IMR-90 (cell line): ENCODE measurements around the gene HMX3. TPM values are rescaled to one million over a fixed set of nuclear protein-coding genes. Genes with fewer than 3 reads are reported as not detected.

Source experiments
- ATAC-seq: fragments of 200-7000 bp; cut with Tn5 transposase; 2 replicates; pipeline ENCODE4 v1.9.1; 2020; ENCODE audit warnings: low read depth, mild to moderate bottlenecking, moderate library complexity
- BruUV-seq: library from RNA; stranded (reverse); fragments of 400-500 nt; replicated peaks from 2 replicates; lab custom pipeline; 2021; lab: Mats Ljungman, UMichigan
- CTCF ChIA-PET: fragments of 300-600 bp; formaldehyde crosslinking; extraction: SDS; loops from one replicate; lab custom pipeline; 2021; ENCODE audit warnings: antibody characterized with exemption; lab: Yijun Ruan, JAX
- POLR2A ChIA-PET: fragments of 300-600 bp; sonication (Branson Sonifier 250); formaldehyde crosslinking; loops from one replicate; lab custom pipeline; 2022; ENCODE audit warnings: antibody characterized with exemption; ENCODE audit not compliant: unreplicated experiment; lab: Charles Lee
- DNase-seq: peaks from one replicate; pipeline ENCODE4 v3.0.0; 2013
- H2AFZ ChIP-seq: replicated peaks from 2 replicates; pipeline ENCODE3; 2013; ENCODE audit warnings: low read length, mild to moderate bottlenecking; ENCODE audit not compliant: poor library complexity
- H2AK5ac ChIP-seq: 2 replicates; pipeline ENCODE4 v1.6.1; 2013; ENCODE audit warnings: low read depth, low read length, inconsistent platforms
- H2AK9ac ChIP-seq: replicated peaks from 2 replicates; pipeline ENCODE3; 2013; ENCODE audit warnings: mild to moderate bottlenecking, low read depth, low read length, moderate library complexity; ENCODE audit not compliant: poor library complexity
- H2BK120ac ChIP-seq: 2 replicates; pipeline ENCODE4 v1.6.1; 2013; ENCODE audit warnings: low read depth, low read length, inconsistent platforms
- H2BK15ac ChIP-seq: 3 replicates; pipeline ENCODE4 v1.6.1; 2013; ENCODE audit warnings: low read depth, low read length, inconsistent platforms
- H2BK20ac ChIP-seq: 2 replicates; pipeline ENCODE4 v1.6.1; 2013; ENCODE audit warnings: low read depth, mild to moderate bottlenecking, inconsistent platforms, low read length, moderate library complexity
- H2BK5ac ChIP-seq: 2 replicates; pipeline ENCODE4 v1.6.1; 2013; ENCODE audit warnings: mild to moderate bottlenecking, low read depth, low read length, inconsistent platforms; ENCODE audit not compliant: poor library complexity, severe bottlenecking
- H3K14ac ChIP-seq: replicated peaks from 2 replicates; pipeline ENCODE4 v1.6.1; 2013; ENCODE audit warnings: low read depth, low read length, inconsistent platforms
- H3K18ac ChIP-seq: 2 replicates; pipeline ENCODE4 v1.6.1; 2013; ENCODE audit warnings: low read depth, low read length, control low read depth
- H3K23ac ChIP-seq: 2 replicates; pipeline ENCODE4 v1.6.1; 2013; ENCODE audit warnings: low read depth, low read length, inconsistent platforms
- H3K27ac ChIP-seq: 2 replicates; pipeline ENCODE4 v1.5.1; 2013; ENCODE audit warnings: mild to moderate bottlenecking, control low read depth, low read length; ENCODE audit not compliant: insufficient read depth
- H3K27me3 ChIP-seq: 2 replicates; pipeline ENCODE4 v1.6.1; 2013; ENCODE audit warnings: low read length; ENCODE audit not compliant: control insufficient read depth, insufficient read depth
- H3K36me3 ChIP-seq: 2 replicates; pipeline ENCODE4 v1.6.1; 2013; ENCODE audit warnings: low read length, mixed read lengths; ENCODE audit not compliant: control insufficient read depth, insufficient read depth
- H3K4ac ChIP-seq: 2 replicates; pipeline ENCODE4 v1.6.1; 2013; ENCODE audit warnings: low read depth, low read length, inconsistent platforms
- H3K4me1 ChIP-seq: 2 replicates; pipeline ENCODE4 v1.6.1; 2013; ENCODE audit warnings: low read length, mixed read lengths; ENCODE audit not compliant: control insufficient read depth, insufficient read depth
- H3K4me2 ChIP-seq: 2 replicates; pipeline ENCODE4 v1.6.1; 2013; ENCODE audit warnings: low read depth, mild to moderate bottlenecking, control low read depth, low read length, moderate library complexity
- H3K4me3 ChIP-seq: 2 replicates; pipeline ENCODE4 v1.5.1; 2013; ENCODE audit warnings: low read depth, mild to moderate bottlenecking, control low read depth, low read length, moderate library complexity; ENCODE audit not compliant: insufficient read depth
- H3K56ac ChIP-seq: 2 replicates; pipeline ENCODE4 v1.6.1; 2013; ENCODE audit warnings: low read length, inconsistent platforms; ENCODE audit not compliant: insufficient read depth; ENCODE audit errors: extremely low read depth
- H3K79me1 ChIP-seq, 2 experiments: 2 replicates each; pipeline ENCODE4 v1.6.1; 2013; ENCODE audit warnings: low read length in 2 of 2, inconsistent platforms in 1 of 2, low read depth in 1 of 2
- H3K9ac ChIP-seq: 2 replicates; pipeline ENCODE4 v1.6.1; 2013; ENCODE audit warnings: low read depth, low read length, control low read depth
- H3K9me1 ChIP-seq: 2 replicates; pipeline ENCODE4 v1.6.1; 2013; ENCODE audit warnings: low read length, inconsistent platforms; ENCODE audit not compliant: insufficient read depth
- H3K9me3 ChIP-seq: 2 replicates; pipeline ENCODE4 v1.6.1; 2013; ENCODE audit warnings: low read length; ENCODE audit not compliant: control insufficient read depth, insufficient read depth
- H4K20me1 ChIP-seq: 2 replicates; pipeline ENCODE4 v1.6.1; 2013; ENCODE audit warnings: low read length, inconsistent platforms; ENCODE audit not compliant: insufficient read depth
- H4K5ac ChIP-seq: 2 replicates; pipeline ENCODE4 v1.6.1; 2013; ENCODE audit warnings: mild to moderate bottlenecking, low read depth, low read length, control low read depth
- H4K8ac ChIP-seq, 2 experiments: 2 replicates each; pipeline ENCODE4 v1.6.1; 2013; ENCODE audit warnings: low read depth in 2 of 2, low read length in 2 of 2, control low read depth in 1 of 2, inconsistent platforms in 1 of 2
- H4K91ac ChIP-seq: 2 replicates; pipeline ENCODE4 v1.6.1; 2013; ENCODE audit warnings: low read depth, low read length, inconsistent platforms; ENCODE audit not compliant: insufficient read depth
- BHLHE40 ChIP-seq: fragments of 150-350 bp; IDR thresholded peaks from 2 replicates; pipeline ENCODE4 v1.6.1; 2016; ENCODE audit warnings: mild to moderate bottlenecking, low read depth, low read length
- CHD1 ChIP-seq: IDR thresholded peaks from 2 replicates; pipeline ENCODE4 v1.6.1; 2012; ENCODE audit warnings: low read depth, low read length, improper control_type of control experiment
- ELK1 ChIP-seq: fragments of 150-350 bp; IDR thresholded peaks from 2 replicates; pipeline ENCODE4 v1.6.1; 2016; ENCODE audit warnings: low read depth, mild to moderate bottlenecking, low read length, moderate library complexity, borderline replicate concordance
- FOS ChIP-seq: fragments of 150-350 bp; IDR thresholded peaks from 2 replicates; pipeline ENCODE4 v1.6.1; 2016; ENCODE audit warnings: low read depth, low read length
- MAZ ChIP-seq: IDR thresholded peaks from 2 replicates; pipeline ENCODE4 v1.6.1; 2012; ENCODE audit warnings: low read depth, mild to moderate bottlenecking, low read length, improper control_type of control experiment, moderate library complexity, borderline replicate concordance
- MXI1 ChIP-seq: IDR thresholded peaks from 2 replicates; pipeline ENCODE4 v1.6.1; 2012; ENCODE audit warnings: low read depth, mild to moderate bottlenecking, low read length, moderate library complexity, borderline replicate concordance
- NFE2L2 ChIP-seq: fragments of 150-350 bp; IDR thresholded peaks from 2 replicates; pipeline ENCODE4 v1.6.1; 2016; ENCODE audit warnings: low read depth, mild to moderate bottlenecking, low read length
- POLR2A ChIP-seq: IDR thresholded peaks from 2 replicates; pipeline ENCODE4 v1.6.1; 2012; ENCODE audit warnings: mild to moderate bottlenecking, low read depth, low read length
- RCOR1 ChIP-seq: IDR thresholded peaks from 2 replicates; pipeline ENCODE4 v1.6.1; 2012; ENCODE audit warnings: mild to moderate bottlenecking, low read length, improper control_type of control experiment; ENCODE audit not compliant: insufficient replicate concordance
- RFX5 ChIP-seq: IDR thresholded peaks from 2 replicates; pipeline ENCODE4 v1.8.0; 2012; ENCODE audit warnings: low read depth, mild to moderate bottlenecking, low read length, moderate library complexity
- SMC3 ChIP-seq: fragments of 150-350 bp; IDR thresholded peaks from 2 replicates; pipeline ENCODE4 v1.6.1; 2016; ENCODE audit warnings: low read depth, mild to moderate bottlenecking, antibody characterized with exemption, low read length, moderate library complexity
- USF2 ChIP-seq: fragments of 150-350 bp; IDR thresholded peaks from 2 replicates; pipeline ENCODE4 v1.6.1; 2017; ENCODE audit warnings: mild to moderate bottlenecking, antibody characterized with exemption, low read length, low read depth
- WGBS, 2 experiments: methylation state at CpG; one replicate each; pipeline versions ENCODE4 v1.1.5 to v1.1.7; 2013; ENCODE audit warnings: missing lambda C conversion rate in 2 of 2; ENCODE audit not compliant: insufficient read length in 1 of 2; ENCODE audit errors: extremely low coverage in 2 of 2; 5-methylcytosine and 5-hydroxymethylcytosine counted together
- dilution Hi-C: fragments of 300-500 bp; cut with HindIII; formaldehyde crosslinking; loops from one replicate; pipeline ENCODE4 v1.14.3; 2018; ENCODE audit warnings: low sequenced_read_pairs; ENCODE audit not compliant: unreplicated experiment
- in situ Hi-C: fragments of 300-500 bp; cut with MboI; formaldehyde crosslinking; loops from 3 replicates; pipeline ENCODE4 v1.14.3; 2019; ENCODE audit warnings: low sequenced_read_pairs, inconsistent platforms, mixed read lengths
- intact Hi-C: fragments of 100-400 bp; cut with micrococcal nuclease; formaldehyde crosslinking; loops from 2 replicates; pipeline ENCODE4 v1.10.0; 2022
- polyA plus RNA-seq, 3 experiments: library from polyadenylated mRNA; depleted of rRNA; stranded (reverse); fragments of >200 nt; gene quantifications; 2 replicates each; pipeline ENCODE4 v1.2.3, GENCODE V29; 2012; ENCODE audit warnings: low replicate concordance in 1 of 3
- total RNA-seq: library from RNA; depleted of rRNA; stranded (reverse); fragments of >200 nt; gene quantifications from 2 replicates; pipeline ENCODE4 v1.2.3, GENCODE V29; 2012

HMX3 gene
- total and polyA plus RNA-seq, 2 of the 4 experiments (the other 2 are of a cell fraction): not detected

- no peak overlapping the region for H3K9ac ChIP-seq
- H2BK5ac ChIP-seq: no peak overlapping the region
- POLR2A ChIA-PET: no interaction called here
- peak overlapping the region; percentile 59 for H2AFZ ChIP-seq
- H3K23ac ChIP-seq: no peak overlapping the region
- no peak overlapping the region for H3K14ac ChIP-seq
- H3K4ac ChIP-seq: no peak overlapping the region
- 1% methylated on average over 47 of the region's 83 CpGs; no CpG with 5 or more reads in 1 of the 2 experiments for WGBS, 2 experiments
- H4K20me1 ChIP-seq: 0 out of 2 replicates have a peak, but pooled peaks cover 3% of the 10 kb centered on the region
- no peak overlapping the region for H2BK20ac ChIP-seq
- H3K18ac ChIP-seq: no peak overlapping the region
- H4K91ac ChIP-seq: no peak overlapping the region
- DNase-seq: no peak
- no peak overlapping the region for H2AK5ac ChIP-seq
- H3K27ac ChIP-seq: no peak overlapping the region
- peaks cover 2% of the 10 kb centered on the region; the same call in 1 of the 2 replicates for H3K4me1 ChIP-seq
- H3K27me3 ChIP-seq: peaks cover 97% of the 10 kb centered on the region
- no peak overlapping the region for H2BK120ac ChIP-seq
- BruUV-seq: no TSS peak
- H3K9me1 ChIP-seq: no peaks in the 10 kb centered on the region
- no peak for ATAC-seq
- no peak overlapping the region for H4K5ac ChIP-seq
- peak overlapping the region; percentile 25 for H2AK9ac ChIP-seq
- no peaks in the 10 kb centered on the region for H3K79me1 ChIP-seq
- no peak overlapping the region for H2BK15ac ChIP-seq
- peak overlapping the region; percentile 59; the same call in 1 of the 2 replicates for H3K4me2 ChIP-seq
- intact Hi-C loops: no loop called here
- TF ChIP-seq ELK1 (no peak), RCOR1 (no peak), RFX5 (no peak), MAZ (no peak), MXI1 (no peak), SMC3 (no peak), POLR2A (no peak), BHLHE40 (no peak), USF2 (no peak), CHD1 (no peak), NFE2L2 (no peak), FOS (no peak)
- no peak overlapping the region for H3K56ac ChIP-seq
- H3K4me3 ChIP-seq: no peak overlapping the region
- H3K36me3 ChIP-seq: no peaks in the 10 kb centered on the region
- CTCF ChIA-PET: no interaction called here
- peaks cover 3% of the 10 kb centered on the region for H3K9me3 ChIP-seq
- no peak overlapping the region for H4K8ac ChIP-seq
- dilution Hi-C loops: no loop called here
- in situ Hi-C loops: loop anchor here (10.0 to 25.0 kb wide), 2 partner anchors 828 to 1250 kb away; no protein-coding TSS in a partner anchor
Observed at GRCh38 chr10:123136806-123137642, 1.3 kb downstream of the HMX3 start.
